ENCODE measurements around the gene PCDHAC1.

- no peak for TF ChIP-seq GATA2 (IDR thresholded peaks at IDR 0.05; ENCODE audit: low read depth, low read length)
- TF ChIP-seq GATA3 (IDR thresholded peaks at IDR 0.05; ENCODE audit: low read depth, low read length), result no peak
These were observed 42.7 kb upstream of the PCDHAC1 start for GRCh38 chr5:140883373-140883772.

Measured in SH-SY5Y (cell line).